SK-N-SH treated with all-trans-retinoic acid at 6 μM for 48 hours (cell line): ENCODE results near the gene NSD1.

ENCODE experiments used
- GLIS3 ChIP-seq: fragments of 250-450 bp; sonication (Bioruptor Pico); IDR thresholded peaks from 2 replicates; pipeline ENCODE4 v1.5.0; 2020; ENCODE audit warnings: mild to moderate bottlenecking, moderate library complexity
- OSR1 ChIP-seq: fragments of 250-450 bp; sonication (Bioruptor Pico); IDR thresholded peaks from 2 replicates; pipeline ENCODE4 v1.8.0; 2022; ENCODE audit warnings: moderate library complexity, mild to moderate bottlenecking, inconsistent platforms
- PPARA ChIP-seq: fragments of 250-450 bp; sonication (Bioruptor Pico); IDR thresholded peaks from 2 replicates; pipeline ENCODE4 v1.5.0; 2020; ENCODE audit warnings: mild to moderate bottlenecking, borderline replicate concordance
- SNAI2 ChIP-seq: fragments of 250-450 bp; sonication (Bioruptor Pico); IDR thresholded peaks from 2 replicates; pipeline ENCODE4 v1.5.0; 2020; ENCODE audit warnings: mild to moderate bottlenecking, moderate library complexity
- TCF4 ChIP-seq: fragments of 250-450 bp; sonication (Bioruptor Pico); IDR thresholded peaks from 2 replicates; pipeline ENCODE4 v1.8.0; 2021; ENCODE audit warnings: mild to moderate bottlenecking, moderate library complexity, borderline replicate concordance
- TOX ChIP-seq: fragments of 250-450 bp; sonication (Bioruptor Pico); IDR thresholded peaks from 2 replicates; pipeline ENCODE4 v1.8.0; 2021; ENCODE audit warnings: mild to moderate bottlenecking, moderate library complexity, borderline replicate concordance
- ZFP30 ChIP-seq: fragments of 450-650 bp; formaldehyde crosslinking; IDR thresholded peaks from 2 replicates; pipeline ENCODE4 v1.5.0; 2022; ENCODE audit warnings: mild to moderate bottlenecking, moderate library complexity
- ZNF565 ChIP-seq: fragments of 450-650 bp; formaldehyde crosslinking; conservative IDR thresholded peaks from 2 replicates; pipeline ENCODE4 v1.5.0; 2020; ENCODE audit warnings: low read depth, mild to moderate bottlenecking, moderate library complexity
- ZNF8 ChIP-seq: fragments of 450-650 bp; formaldehyde crosslinking; IDR thresholded peaks from 2 replicates; pipeline ENCODE4 v1.5.0; 2020; ENCODE audit warnings: mild to moderate bottlenecking, moderate library complexity
- TF ChIP-seq, protein P1 (sequence below): fragments of 250-450 bp; sonication (Bioruptor Pico); IDR thresholded peaks from 2 replicates; pipeline ENCODE4 v1.5.1; 2021; ENCODE audit warnings: mild to moderate bottlenecking, moderate library complexity

- no peak for TF ChIP-seq TCF4 (CRISPR knock-in tag)
- TF ChIP-seq OSR1 = no peak
- TF ChIP-seq PPARA (CRISPR knock-in tag) = no peak
- TF ChIP-seq GLIS3 (CRISPR knock-in tag) = no peak
- no peak for TF ChIP-seq SNAI2
- no peak for TF ChIP-seq ZNF8 (CRISPR knock-in tag)
- no peak for TF ChIP-seq ZNF565 (CRISPR knock-in tag)
- TF ChIP-seq, protein P1, sequence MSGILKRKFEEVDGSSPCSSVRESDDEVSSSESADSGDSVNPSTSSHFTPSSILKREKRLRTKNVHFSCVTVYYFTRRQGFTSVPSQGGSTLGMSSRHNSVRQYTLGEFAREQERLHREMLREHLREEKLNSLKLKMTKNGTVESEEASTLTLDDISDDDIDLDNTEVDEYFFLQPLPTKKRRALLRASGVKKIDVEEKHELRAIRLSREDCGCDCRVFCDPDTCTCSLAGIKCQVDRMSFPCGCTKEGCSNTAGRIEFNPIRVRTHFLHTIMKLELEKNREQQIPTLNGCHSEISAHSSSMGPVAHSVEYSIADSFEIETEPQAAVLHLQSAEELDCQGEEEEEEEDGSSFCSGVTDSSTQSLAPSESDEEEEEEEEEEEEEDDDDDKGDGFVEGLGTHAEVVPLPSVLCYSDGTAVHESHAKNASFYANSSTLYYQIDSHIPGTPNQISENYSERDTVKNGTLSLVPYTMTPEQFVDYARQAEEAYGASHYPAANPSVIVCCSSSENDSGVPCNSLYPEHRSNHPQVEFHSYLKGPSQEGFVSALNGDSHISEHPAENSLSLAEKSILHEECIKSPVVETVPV (CRISPR knock-in tag) = no peak
- TF ChIP-seq TOX = no peak
- TF ChIP-seq ZFP30 (CRISPR knock-in tag) = no peak
Measured at GRCh38 chr5:177290816-177291596, 157.4 kb downstream of the NSD1 start.
